WTC11 (cell line): ENCODE results near the gene RFLNA. TPM values are rescaled to one million over a fixed set of nuclear protein-coding genes. Genes with fewer than 3 reads are reported as not detected.
"Not testable (repeated sequence)": the region's sequence is repeated elsewhere in the genome, so short reads cannot be mapped to it uniquely, and the experiment has no call there.

Source experiments
- ATAC-seq: fragments of 200-7000 bp; cut with Tn5 transposase; 2 replicates; pipeline ENCODE4 v1.10.0; 2021; ENCODE audit warnings: mild to moderate bottlenecking, moderate library complexity
- CTCF ChIA-PET: fragments of 300-600 bp; sonication (Branson Sonifier 250); formaldehyde crosslinking; loops from one replicate; lab custom pipeline; 2021; ENCODE audit warnings: antibody characterized with exemption; lab: Charles Lee
- POLR2A ChIA-PET: fragments of 350-600 bp; sonication (Branson Sonifier 250); formaldehyde crosslinking; loops from one replicate; lab custom pipeline; 2021; ENCODE audit warnings: antibody characterized with exemption; lab: Charles Lee
- DNase-seq: peaks from one replicate; pipeline ENCODE4 v3.0.0; 2021; ENCODE audit warnings: low spot score
- H3K27ac Mint-ChIP-seq: 2 replicates; pipeline ENCODE4 v1.8.0; 2021; ENCODE audit warnings: mixed read lengths
- H3K27me3 Mint-ChIP-seq: 2 replicates; pipeline ENCODE4 v1.8.0; 2021; ENCODE audit warnings: low read depth, mild to moderate bottlenecking, moderate library complexity, mixed read lengths
- H3K36me3 Mint-ChIP-seq: 2 replicates; pipeline ENCODE4 v1.8.0; 2021; ENCODE audit warnings: mixed read lengths
- H3K4me1 Mint-ChIP-seq: 2 replicates; pipeline ENCODE4 v1.8.0; 2022; ENCODE audit warnings: mixed read lengths
- H3K4me3 Mint-ChIP-seq: 2 replicates; pipeline ENCODE4 v1.8.0; 2021; ENCODE audit warnings: mild to moderate bottlenecking, moderate library complexity, mixed read lengths
- H3K9me3 Mint-ChIP-seq: 2 replicates; pipeline ENCODE4 v1.8.0; 2021; ENCODE audit warnings: mixed read lengths
- CDX4 ChIP-seq: fragments of 250-450 bp; sonication (Bioruptor Pico); IDR thresholded peaks from 2 replicates; pipeline ENCODE4 v1.9.0; 2021; ENCODE audit warnings: moderate library complexity, mild to moderate bottlenecking, inconsistent platforms, borderline replicate concordance
- MAX ChIP-seq: sonication (generic); formaldehyde crosslinking; IDR thresholded peaks from 2 replicates; pipeline ENCODE4 v1.8.0; 2022; ENCODE audit warnings: mild to moderate bottlenecking, missing genetic modification reagents
- MXD4 ChIP-seq: fragments of 250-450 bp; sonication (Bioruptor Pico); IDR thresholded peaks from 2 replicates; pipeline ENCODE4 v1.8.0; 2021; ENCODE audit warnings: mild to moderate bottlenecking, moderate library complexity, borderline replicate concordance
- PRDM15 ChIP-seq: sonication (generic); formaldehyde crosslinking; IDR thresholded peaks from 2 replicates; pipeline ENCODE4 v1.8.0; 2022; ENCODE audit warnings: missing genetic modification reagents
- PREB ChIP-seq: sonication (generic); formaldehyde crosslinking; IDR thresholded peaks from 2 replicates; pipeline ENCODE4 v1.8.1; 2022; ENCODE audit warnings: mild to moderate bottlenecking, missing genetic modification reagents, moderate library complexity, borderline replicate concordance
- TP53 ChIP-seq: sonication (generic); formaldehyde crosslinking; IDR thresholded peaks from 2 replicates; pipeline ENCODE4 v1.8.1; 2023; ENCODE audit warnings: mild to moderate bottlenecking, missing genetic modification reagents
- ZBTB21 ChIP-seq: sonication (generic); formaldehyde crosslinking; IDR thresholded peaks from 2 replicates; pipeline ENCODE4 v1.8.1; 2023; ENCODE audit warnings: mild to moderate bottlenecking, missing genetic modification reagents, borderline replicate concordance
- ZNF219 ChIP-seq: sonication (generic); formaldehyde crosslinking; IDR thresholded peaks from 2 replicates; pipeline ENCODE4 v1.8.0; 2023; ENCODE audit warnings: missing genetic modification reagents, mild to moderate bottlenecking, borderline replicate concordance
- ZNF232 ChIP-seq: sonication (generic); formaldehyde crosslinking; IDR thresholded peaks from 2 replicates; pipeline ENCODE4 v1.8.0; 2022; ENCODE audit warnings: mild to moderate bottlenecking, missing genetic modification reagents
- ZNF512 ChIP-seq: sonication (generic); formaldehyde crosslinking; IDR thresholded peaks from 2 replicates; pipeline ENCODE4 v1.8.1; 2022; ENCODE audit warnings: missing genetic modification reagents, borderline replicate concordance
- total RNA-seq: library from RNA; stranded (reverse); gene quantifications from 3 replicates; pipeline ENCODE4 v1.2.3, GENCODE V29; 2021
- TF ChIP-seq, protein P1 (sequence below): sonication (generic); formaldehyde crosslinking; IDR thresholded peaks from 2 replicates; pipeline ENCODE4 v1.8.0; 2023; ENCODE audit warnings: missing genetic modification reagents, mild to moderate bottlenecking, borderline replicate concordance
- TF ChIP-seq, protein P2 (sequence below): fragments of 250-450 bp; sonication (Bioruptor Pico); IDR thresholded peaks from 2 replicates; pipeline ENCODE4 v1.9.0; 2021; ENCODE audit warnings: mild to moderate bottlenecking
- TF ChIP-seq, protein P3 (sequence below): sonication (generic); formaldehyde crosslinking; IDR thresholded peaks from 2 replicates; pipeline ENCODE4 v1.8.1; 2022; ENCODE audit warnings: low read depth, missing genetic modification reagents, borderline replicate concordance

Gene RFLNA
- total RNA-seq, 1 experiment from 2014 or later: 6.3 TPM

GRCh38 chr12:124322271-124322998, 27.5 kb downstream of the RFLNA start:
- peaks cover 28% of the 10 kb centered on the region for H3K36me3 Mint-ChIP-seq
- TF ChIP-seq PREB (CRISPR knock-in tag) (no peak), ZBTB21 (CRISPR knock-in tag) (no peak), PRDM15 (no peak), CDX4 (CRISPR knock-in tag) (no peak), ZNF232 (CRISPR knock-in tag) (no peak), MXD4 (CRISPR knock-in tag) (no peak), ZNF512 (no peak), MAX (CRISPR knock-in tag) (no peak), ZNF219 (no peak), TP53 (CRISPR knock-in tag) (no peak)
- TF ChIP-seq, protein P1, sequence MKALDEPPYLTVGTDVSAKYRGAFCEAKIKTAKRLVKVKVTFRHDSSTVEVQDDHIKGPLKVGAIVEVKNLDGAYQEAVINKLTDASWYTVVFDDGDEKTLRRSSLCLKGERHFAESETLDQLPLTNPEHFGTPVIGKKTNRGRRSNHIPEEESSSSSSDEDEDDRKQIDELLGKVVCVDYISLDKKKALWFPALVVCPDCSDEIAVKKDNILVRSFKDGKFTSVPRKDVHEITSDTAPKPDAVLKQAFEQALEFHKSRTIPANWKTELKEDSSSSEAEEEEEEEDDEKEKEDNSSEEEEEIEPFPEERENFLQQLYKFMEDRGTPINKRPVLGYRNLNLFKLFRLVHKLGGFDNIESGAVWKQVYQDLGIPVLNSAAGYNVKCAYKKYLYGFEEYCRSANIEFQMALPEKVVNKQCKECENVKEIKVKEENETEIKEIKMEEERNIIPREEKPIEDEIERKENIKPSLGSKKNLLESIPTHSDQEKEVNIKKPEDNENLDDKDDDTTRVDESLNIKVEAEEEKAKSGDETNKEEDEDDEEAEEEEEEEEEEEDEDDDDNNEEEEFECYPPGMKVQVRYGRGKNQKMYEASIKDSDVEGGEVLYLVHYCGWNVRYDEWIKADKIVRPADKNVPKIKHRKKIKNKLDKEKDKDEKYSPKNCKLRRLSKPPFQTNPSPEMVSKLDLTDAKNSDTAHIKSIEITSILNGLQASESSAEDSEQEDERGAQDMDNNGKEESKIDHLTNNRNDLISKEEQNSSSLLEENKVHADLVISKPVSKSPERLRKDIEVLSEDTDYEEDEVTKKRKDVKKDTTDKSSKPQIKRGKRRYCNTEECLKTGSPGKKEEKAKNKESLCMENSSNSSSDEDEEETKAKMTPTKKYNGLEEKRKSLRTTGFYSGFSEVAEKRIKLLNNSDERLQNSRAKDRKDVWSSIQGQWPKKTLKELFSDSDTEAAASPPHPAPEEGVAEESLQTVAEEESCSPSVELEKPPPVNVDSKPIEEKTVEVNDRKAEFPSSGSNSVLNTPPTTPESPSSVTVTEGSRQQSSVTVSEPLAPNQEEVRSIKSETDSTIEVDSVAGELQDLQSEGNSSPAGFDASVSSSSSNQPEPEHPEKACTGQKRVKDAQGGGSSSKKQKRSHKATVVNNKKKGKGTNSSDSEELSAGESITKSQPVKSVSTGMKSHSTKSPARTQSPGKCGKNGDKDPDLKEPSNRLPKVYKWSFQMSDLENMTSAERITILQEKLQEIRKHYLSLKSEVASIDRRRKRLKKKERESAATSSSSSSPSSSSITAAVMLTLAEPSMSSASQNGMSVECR (CRISPR knock-in tag): no peak
- TF ChIP-seq, protein P2, sequence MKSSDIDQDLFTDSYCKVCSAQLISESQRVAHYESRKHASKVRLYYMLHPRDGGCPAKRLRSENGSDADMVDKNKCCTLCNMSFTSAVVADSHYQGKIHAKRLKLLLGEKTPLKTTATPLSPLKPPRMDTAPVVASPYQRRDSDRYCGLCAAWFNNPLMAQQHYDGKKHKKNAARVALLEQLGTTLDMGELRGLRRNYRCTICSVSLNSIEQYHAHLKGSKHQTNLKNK: no peak
- TF ChIP-seq, protein P3, sequence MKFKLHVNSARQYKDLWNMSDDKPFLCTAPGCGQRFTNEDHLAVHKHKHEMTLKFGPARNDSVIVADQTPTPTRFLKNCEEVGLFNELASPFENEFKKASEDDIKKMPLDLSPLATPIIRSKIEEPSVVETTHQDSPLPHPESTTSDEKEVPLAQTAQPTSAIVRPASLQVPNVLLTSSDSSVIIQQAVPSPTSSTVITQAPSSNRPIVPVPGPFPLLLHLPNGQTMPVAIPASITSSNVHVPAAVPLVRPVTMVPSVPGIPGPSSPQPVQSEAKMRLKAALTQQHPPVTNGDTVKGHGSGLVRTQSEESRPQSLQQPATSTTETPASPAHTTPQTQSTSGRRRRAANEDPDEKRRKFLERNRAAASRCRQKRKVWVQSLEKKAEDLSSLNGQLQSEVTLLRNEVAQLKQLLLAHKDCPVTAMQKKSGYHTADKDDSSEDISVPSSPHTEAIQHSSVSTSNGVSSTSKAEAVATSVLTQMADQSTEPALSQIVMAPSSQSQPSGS: no peak
- ChIA-PET CTCF (interaction anchor here (1.1 to 1.8 kb wide), 4 partner anchors 269 to 449 kb away, joined by 4 to 11 read pairs (median 4); no protein-coding TSS in a partner anchor), POLR2A (interaction anchor here (0.6 kb wide), 1 partner anchor 278 kb away, joined by 3 read pairs; no protein-coding TSS in a partner anchor)
- DNase-seq (no peak), ATAC-seq (no peak)
- H3K4me1 Mint-ChIP-seq: peaks cover 23% of the 10 kb centered on the region
- H3K27ac Mint-ChIP-seq: no peak overlapping the region
- peaks cover 13% of the 10 kb centered on the region for H3K9me3 Mint-ChIP-seq
- no peak overlapping the region for H3K4me3 Mint-ChIP-seq
- peaks cover 6% of the 10 kb centered on the region for H3K27me3 Mint-ChIP-seq

- peaks cover 21% of the 10 kb centered on the region for H3K4me1 Mint-ChIP-seq
- H3K27ac Mint-ChIP-seq, DNase-seq, ATAC-seq, POLR2A ChIA-PET, CTCF ChIA-PET, H3K4me3 Mint-ChIP-seq, H3K27me3 Mint-ChIP-seq: not testable (repeated sequence)
- peaks cover 28% of the 10 kb centered on the region for H3K36me3 Mint-ChIP-seq
- peaks cover 13% of the 10 kb centered on the region for H3K9me3 Mint-ChIP-seq
Measured at GRCh38 chr12:124322999-124323328, 28.1 kb downstream of the RFLNA start.
